HG02943 (cell line): ENCODE measurements around the gene CXADR.
A peak's percentile ranks its signal among the peaks of the same experiment; 100 is the strongest.

Experiments
- ATAC-seq: cut with Tn5 transposase; IDR thresholded peaks from one replicate; pipeline ENCODE4 v1.9.1; 2021; ENCODE audit warnings: mild to moderate bottlenecking, low read depth, moderate library complexity; ENCODE audit not compliant: unreplicated experiment

Gene CXADR

DNA sequence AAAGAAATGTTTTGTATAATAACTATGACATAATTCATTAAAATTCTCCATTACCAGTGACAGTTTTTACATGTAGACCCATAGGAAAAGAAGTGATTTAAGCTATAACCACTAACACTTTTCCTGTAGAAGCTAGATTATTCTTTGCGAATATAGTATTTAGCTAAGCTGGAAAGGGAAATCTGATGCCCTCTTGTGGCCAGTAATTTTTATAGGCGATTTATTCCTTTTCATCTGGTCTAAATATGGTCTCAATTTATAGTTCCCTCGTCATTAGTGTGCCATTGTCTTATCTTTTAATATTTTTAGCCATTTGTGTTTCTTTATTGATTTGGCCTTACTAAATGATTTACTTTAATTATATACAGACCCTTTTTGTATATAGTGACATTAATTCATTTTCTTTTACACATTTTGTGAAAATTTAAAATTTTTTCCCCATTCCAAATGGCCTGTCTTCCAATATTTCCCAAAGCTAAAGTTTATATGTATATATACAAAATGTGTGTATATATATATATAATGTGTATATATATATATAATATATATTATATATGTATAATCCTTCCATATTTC, 73.1 kb downstream of the CXADR start:
- ATAC-seq, result no peak

DNA sequence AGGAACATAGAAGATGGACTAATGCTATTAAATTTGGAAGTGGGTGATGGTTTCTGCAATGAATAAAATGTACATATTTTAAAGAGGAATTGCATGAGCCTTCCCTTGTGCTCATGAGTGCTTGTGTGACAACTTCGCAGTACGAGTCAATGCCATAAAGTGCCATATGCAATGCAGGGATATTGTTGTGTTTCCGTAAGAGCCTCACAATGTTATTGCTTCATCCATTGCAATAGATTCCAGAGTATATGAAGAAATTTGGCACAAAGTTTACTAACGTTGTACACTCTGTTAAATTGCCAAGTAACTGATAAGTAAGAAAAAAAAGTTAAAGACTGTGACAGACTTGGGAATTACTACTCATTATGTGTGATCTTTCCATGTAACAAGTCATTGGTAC, 77.6 kb downstream of the CXADR start:
- ATAC-seq, result no peak

DNA sequence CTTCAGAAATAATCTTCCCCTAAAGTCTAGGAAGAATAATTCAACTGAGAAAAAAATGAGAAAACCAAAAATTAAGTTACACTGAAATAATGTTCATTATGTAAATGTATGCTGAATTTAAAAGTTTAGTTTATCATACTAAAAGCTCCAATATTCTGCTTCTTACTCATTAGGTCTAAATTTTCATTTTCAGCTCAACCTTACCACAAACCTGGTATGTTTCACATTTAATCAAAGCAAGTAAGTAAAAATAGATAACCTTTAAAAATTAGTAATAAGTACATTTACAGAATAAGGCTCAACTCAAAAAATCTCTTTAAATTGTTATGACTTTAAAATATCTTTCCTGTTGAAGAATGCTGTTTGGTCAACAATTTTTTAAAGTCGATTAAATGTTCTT, 84.8 kb downstream of the CXADR start:
- no peak for ATAC-seq

DNA sequence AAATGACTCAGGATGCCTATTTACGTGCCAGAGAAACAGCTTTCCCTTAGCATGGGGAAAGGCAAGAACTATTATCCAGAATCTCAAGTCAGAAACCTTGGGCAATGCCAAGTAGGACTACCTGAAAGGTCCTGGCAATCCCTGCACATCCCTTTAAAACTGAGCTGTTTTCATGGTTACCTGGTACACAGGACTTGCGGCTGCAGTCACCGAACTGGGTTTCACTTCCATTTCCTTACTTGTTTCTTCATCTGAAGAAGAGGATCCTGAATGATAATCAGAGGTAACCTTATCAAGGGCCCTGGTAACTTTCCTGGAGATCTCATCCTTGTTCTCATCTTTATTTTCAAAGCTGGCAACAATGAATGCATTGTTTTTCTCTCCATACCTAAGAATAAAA, 85.6 kb downstream of the CXADR start:
- no peak for ATAC-seq

DNA sequence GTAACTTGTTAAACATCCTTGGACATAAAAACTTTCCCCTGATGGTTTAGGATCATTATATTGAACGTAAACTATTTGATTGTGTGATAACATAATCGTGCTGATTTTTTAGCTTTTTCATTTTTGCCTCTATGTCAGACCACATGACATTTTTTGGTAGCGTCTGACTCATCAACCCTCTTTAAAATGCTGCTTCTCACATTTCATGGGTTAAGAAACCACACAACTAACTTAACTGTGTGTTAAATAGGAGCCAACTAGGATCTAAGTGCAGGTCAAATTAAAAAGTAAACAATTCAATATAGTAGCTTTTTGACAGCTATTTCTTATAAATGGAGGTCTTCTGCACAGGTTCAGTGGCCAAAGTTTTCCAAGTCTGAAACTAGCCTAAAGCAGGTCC, 90.0 kb downstream of the CXADR start:
- no peak for ATAC-seq

DNA sequence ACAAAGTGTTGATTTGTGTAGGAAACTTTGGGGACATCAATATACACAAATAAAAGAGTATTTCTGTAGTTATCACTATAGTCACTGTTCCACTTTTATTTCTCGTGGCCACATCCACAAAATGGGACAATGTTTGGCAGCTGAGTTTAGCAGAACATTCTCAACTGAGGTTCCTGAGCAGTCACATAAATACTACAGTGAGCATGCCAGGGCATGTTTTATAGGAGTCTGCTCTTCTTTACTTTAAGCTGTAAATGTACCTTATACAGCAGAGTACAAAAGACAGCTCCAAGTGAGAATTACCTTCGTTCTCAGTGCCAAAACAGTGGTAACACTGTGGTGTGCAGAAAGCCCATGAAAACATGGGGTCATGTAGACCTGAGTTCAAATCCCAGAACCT, 94.8 kb downstream of the CXADR start:
- no peak for ATAC-seq

DNA sequence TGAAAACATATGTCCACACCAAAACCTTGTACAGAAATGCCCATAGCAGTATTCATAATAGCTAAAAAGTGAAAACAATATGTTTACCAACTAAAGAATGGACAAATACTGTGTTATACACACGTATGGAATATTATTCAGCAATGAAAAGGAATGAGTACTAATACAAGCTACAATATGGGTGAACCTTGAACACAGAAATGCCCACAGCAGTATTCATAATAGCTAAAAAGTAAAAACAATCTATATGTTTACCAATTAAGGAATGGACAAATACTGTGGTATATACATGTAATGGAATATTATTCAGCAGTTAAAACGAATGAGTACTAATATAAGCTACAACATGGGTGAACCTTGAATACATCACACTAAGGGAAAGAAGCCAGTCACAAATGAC, 96.8 kb downstream of the CXADR start:
- no peak for ATAC-seq

DNA sequence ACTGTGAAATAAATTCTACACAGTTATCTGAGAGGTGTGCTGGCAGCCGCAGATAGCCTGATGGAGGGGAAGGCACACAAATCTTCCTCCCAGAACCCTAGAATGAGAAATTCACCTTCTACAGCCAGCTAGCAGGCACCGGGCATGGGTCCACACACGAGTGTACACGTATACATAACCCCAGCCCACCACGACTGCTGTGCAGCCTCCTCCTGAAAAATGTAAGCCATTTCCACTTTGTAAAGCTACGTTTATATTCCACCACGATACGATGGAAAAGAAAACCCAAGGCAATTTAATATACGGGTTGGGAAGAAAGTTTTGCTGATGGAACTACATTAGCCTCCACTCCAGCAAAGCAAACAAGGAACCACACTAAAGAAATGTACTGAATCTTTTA, 98.1 kb downstream of the CXADR start:
- ATAC-seq, result no peak

DNA sequence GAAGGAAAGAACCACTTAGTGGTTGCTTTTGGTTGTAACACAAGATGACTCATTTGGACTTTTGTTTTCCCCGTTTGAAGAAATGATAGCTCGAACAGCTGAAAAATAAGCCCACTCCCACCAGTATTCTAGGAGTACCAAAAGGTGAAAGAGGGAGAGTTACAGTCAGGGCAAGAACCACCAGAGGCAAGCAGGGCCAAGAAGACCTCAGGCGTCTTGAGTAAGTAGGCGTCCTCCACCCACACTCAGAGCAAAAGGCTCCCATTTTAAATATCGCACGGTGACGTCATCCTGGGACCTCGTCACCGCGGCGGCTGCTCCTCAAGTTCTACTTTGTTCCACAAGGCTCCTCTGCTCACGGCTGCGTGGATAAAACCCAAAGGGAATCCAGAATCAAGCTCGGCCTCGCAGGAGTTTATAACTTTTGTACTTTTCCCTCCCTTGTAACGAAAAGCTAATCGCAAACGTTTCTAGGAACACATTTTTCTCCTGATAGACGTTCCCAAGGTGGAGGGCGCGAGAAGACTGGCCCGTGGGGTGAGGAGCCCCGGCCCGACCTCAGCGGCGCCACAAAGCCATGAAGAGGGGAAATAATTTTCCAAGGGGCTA, 98.7 kb downstream of the CXADR start:
- ATAC-seq, result peak; percentile 71

DNA sequence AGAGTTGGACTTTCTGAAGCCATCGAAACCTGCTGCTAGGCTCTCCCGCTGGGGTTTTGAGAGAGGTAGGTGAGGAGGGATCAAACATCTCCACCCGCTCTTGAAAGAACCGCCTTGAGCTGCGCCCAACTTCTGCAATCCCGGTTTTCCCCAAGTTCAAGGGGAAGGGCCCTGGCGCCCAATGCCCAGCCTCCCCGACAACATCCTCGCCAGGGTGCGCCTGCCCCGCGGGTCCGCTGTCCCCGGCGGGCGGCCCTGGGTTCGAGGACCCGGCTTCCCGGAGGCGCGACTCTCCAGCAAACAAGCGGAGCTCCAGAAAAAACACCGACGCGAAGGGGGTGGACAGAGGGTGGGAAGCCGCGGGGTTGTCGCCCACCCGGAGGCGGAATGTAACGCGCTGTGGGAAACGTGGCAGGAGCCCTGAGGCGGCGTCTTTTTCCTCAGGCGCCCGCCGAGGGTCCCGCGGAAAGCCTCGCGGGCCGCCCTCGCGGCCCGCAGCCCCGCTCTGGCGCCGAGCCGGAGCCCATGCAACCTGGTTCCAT, 99.3 kb downstream of the CXADR start:
- peak; percentile 17 for ATAC-seq

DNA sequence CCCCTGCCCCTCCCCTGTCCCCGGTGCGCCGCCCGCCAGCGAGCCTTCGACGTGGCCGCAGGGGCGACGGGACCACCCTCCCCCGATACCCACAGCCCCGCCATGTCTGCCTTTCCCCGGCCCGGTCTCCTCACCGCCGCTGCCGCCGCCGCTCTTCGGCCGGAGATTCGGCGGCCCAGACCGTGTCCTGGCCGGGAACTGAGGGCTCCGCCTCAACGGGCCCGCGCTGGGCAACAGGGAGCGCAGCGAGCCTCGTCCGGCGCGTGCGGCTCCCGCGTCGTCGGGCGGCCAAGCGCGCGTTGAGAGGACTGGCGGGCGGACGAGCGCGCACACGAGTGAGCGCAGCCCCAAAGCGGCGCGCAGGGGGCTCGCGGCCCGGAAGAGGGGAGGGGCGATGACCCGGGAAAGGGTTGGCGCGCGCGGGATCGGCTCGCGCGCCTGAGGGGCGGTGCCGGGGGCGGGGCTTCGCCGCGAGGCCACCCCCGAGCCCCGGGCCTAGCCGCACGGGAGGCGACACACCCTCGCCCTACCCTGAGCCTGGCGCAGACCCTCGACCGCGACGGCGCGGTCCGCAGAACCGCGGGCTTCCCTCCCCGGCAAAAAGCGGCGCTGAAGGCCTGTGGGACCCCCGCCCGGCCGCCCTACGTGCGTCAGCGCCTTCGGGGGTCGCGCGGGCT, 99.9 kb downstream of the CXADR start, which contains the start of gene BTG3:
Gene BTG3, minus strand, starts transcription at position 337 of the 677 bp plus-strand sequence. CDS start 3,757 bp downstream, outside the sequence.
- ATAC-seq, result peak; percentile 70

DNA sequence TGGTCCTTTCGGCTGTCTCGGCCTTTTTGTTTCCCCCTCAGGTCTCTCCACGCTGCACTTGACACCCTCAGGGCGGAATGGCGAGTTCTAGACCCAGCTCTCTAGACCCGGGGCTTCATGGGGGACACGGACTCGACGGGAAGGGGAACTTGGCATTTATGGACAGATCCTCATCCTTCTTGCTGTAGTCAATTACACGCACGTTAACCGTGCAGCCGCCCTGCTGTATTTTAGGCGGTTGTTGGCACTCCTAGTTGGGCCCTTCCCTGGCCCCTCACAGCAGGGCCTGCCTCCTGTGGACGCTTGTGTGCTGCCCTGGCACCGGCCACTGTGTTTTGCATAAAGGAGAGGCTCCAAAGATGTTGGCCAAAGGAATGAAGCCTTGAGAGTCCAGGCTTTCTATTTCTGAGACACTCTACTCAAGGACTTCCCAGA, 100.4 kb downstream of the CXADR start:
- peak; percentile 5 for ATAC-seq

DNA sequence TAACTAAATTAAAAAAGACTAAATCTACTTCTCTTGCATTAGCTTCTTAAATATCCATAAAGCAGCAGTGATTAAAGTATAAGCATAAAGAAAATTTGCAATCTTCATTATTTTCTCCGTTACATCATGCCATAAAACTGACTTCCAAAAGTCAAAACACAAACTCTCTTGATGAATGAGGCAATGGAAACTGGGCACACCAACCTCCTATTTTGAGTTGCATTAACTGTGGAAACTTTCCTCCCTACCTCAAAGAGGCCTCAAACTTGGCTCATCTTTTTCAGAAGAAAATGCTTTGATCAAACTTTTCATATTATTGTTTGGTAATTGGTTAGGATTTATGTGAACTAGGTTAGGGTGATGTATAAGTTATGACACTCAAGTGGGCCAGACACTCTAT, 104.0 kb downstream of the CXADR start:
- no peak for ATAC-seq

DNA sequence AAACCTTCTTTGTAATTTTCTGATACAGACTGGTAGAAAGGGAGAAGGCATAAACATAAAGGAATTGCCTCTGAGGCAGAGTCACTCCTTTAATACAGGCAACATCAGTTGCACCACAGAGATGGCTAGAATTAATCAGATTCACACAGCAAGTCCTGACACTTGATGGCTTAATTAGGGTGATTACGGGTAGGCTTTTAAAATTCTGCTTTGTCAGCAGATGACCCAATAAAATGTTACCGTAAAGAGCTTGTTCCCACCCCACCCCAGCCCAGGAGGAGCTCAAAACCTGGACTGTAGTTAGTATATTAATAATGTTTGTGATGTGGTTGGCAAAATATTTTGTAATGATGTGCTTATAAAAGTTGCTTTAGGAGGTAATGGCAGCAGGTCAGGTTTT, 109.2 kb downstream of the CXADR start:
- ATAC-seq, result no peak

DNA sequence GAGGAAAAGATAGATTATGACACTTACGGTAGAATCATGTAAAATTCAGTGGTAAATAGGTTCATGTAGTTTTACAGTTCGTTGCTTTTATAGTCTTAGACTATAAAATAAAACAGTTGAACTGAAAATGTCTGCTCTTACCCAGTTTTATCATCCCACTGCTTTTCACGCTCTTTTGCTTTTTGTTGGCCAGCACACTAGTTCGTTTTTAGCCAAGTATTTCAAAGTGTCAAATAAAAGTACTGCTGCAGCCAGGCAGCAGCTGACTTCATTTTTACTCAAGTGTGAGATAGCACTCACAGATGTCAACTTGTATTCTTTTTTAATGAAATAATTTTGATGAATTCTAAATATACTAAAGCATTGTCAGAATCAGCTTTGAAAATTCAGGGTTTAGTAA, 118.4 kb downstream of the CXADR start:
- no peak for ATAC-seq

DNA sequence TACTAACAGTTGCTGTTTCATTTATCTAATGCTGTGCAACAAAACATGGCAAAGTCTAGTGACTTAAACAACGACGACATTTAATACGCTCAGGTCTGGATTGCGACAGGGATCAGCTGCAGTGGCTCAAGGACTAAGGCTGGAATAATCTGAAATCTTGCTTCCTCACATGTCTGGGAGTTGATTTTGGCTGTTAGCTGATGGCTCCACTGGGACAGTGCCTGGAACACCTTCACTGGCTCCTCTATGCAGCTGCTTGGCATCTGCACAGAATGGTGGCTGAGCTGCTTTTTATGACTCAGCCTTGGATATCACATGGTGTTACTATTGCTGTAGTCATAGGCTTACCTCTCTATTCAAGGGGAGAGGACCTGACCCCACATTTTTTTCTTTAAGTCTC, 123.9 kb downstream of the CXADR start:
- ATAC-seq, result no peak

DNA sequence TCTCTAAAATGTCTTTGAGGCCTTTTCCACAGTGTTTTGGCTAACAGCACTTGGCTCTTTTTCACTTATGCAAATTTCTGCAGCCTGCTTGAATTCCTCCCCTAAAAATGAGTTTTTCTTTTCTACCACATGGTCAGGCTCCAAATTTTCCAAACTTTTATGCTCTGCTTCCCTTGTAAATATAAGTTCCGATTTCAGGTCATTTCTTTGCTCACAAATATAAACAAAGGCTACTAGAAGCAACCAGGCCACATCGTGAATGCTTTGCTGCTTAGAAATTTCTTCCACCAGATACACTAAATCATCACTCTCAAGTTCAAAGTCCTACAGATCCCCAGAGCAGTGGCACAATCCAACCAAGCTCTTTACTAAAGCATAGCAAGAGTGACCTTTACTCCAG, 128.0 kb downstream of the CXADR start:
- ATAC-seq, result no peak
